HG03097 (cell line): ENCODE measurements around the gene CCBE1.
"Not testable (repeated sequence)": the region's sequence is repeated elsewhere in the genome, so short reads cannot be mapped to it uniquely, and the experiment has no call there.

ENCODE experiments used
- ATAC-seq: cut with Tn5 transposase; IDR thresholded peaks from one replicate; pipeline ENCODE4 v1.9.1; 2021; ENCODE audit not compliant: unreplicated experiment, low FRiP score

Gene CCBE1

DNA sequence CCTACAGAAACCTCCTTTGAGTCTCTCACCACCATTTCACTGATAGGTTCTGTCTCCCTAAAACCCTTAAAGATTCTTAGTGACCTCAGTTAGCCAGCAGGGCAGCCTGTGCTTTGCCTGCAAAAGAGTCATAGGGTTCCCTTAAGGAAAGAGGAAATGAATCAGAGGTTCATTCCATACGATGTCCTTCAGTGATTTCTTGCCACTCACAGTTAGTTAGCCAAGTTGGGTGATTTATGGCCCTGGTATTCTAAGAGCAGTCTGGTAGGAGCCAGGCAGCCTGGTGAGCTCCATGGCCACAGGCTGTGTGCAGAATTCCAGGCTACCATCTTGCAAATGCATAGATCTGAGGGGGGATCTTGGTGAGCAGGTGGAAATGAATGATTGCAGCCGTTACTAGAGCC is 18.7 kb upstream of the CCBE1 start:
- no peak for ATAC-seq

DNA sequence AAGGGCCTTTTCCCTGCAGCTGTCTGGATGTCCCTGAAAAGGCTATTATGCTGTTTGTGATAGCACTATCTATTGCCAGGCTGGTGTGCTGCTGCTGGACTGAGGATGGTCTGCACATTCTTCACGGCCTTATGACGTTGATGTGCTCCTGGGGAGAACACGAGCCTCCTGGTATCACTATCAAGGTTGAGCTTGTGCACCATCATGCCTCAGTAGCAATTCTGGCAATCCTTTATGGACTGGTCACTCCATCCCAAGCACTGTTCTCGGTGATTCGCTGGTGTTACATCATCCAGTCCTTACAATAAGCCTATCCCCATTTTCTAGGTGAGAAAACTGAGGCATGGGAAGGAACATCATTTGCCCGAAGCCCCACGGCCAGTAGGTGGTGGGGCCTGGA is 18.2 kb upstream of the CCBE1 start:
- ATAC-seq: no peak

DNA sequence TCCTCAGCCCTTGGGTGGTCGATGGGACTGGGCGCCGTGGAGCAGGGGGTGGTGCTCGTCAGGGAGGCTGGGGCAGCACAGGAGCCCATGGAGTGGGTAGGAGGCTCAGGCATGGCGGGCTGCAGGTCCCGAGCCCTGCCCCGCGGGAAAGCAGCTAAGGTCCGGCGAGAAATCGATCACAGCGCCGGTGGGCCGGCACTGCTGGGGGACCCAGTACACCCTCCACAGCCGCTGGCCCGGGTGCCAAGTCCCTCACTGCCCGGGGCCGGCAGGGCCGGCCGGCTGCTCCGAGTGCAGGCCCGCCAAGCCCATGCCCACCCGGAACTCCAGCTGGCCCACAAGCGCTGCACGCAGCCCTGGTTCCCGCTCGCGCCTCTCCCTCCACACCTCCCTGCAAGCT is 16.9 kb upstream of the CCBE1 start:
- ATAC-seq: not testable (repeated sequence)

DNA sequence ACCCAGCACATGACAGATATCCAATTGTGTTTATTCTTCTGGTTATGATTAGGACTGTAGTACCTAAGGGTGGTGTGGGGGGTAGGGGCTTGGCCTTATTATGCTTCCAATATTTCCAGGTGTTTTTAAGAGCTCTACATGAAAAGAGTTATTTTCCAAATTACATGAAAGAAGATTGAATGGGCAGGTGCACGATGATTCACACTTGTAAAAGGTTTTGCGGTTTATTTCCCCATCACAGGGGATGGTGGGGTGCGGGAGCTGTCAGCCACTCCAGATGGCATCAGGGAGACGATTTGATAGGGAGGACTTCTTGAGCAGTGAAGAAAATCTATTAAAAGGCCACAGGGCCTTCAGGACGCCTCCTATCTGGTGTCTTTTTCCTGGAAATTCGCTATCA is 15.1 kb upstream of the CCBE1 start:
- ATAC-seq: no peak

DNA sequence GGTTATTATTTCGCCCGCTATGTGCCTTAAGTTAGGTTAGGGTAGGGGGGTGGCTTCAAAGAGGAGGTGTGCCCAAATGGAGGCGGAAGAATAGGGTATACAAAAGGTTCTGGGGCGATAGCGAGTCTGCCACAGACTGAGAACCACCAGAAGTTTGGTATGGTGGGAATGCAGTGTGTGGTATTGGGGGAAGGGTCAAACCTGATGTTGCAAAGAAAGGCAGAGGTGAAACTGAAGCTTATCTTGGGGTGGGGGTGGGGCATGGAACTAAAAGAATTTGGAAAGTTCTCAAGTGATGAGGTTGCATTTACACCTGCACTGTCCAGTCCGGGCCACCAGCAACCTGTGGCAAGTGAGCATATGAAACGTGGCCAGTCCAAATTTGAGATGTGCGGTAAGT is 11.8 kb upstream of the CCBE1 start:
- ATAC-seq: no peak

DNA sequence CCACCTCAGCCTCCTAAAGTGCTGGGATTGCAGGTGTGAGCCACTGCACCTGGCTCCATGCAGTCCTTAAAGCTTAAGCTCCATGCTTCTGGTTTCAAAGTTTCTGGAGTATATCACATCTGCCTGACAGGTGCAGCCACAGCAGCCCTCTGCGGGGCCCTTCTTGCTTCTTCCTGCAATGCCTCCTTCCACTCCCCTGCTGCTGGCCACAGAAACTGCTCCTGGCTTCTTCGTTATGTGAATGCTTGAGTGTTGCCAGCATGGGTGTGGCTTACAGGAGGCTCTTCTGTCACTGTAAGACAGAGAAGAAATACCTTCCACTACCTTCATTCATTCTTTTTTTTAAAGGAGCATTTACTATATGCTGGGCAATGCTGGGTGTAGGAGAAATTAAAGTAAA is 10.1 kb upstream of the CCBE1 start:
- no peak for ATAC-seq

DNA sequence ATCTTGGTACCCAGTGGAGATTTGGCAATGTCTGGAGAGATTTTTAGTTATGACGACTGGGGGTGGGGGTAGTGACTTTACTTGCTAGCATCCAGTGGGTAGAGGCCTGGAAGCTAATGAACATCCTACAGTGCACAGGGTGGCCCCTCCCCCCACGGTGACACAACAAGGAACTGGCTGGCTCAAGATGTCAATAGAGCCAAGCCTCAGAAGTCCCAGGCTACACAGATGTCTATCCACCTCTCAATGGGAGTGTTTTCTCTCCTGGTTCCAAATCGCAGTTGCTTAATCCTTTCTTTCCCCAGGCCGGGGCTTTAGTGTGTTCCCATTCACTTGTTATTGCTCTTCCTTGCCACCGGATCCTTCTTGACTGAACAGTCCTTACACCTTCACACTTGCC is 9.3 kb upstream of the CCBE1 start:
- ATAC-seq: no peak

DNA sequence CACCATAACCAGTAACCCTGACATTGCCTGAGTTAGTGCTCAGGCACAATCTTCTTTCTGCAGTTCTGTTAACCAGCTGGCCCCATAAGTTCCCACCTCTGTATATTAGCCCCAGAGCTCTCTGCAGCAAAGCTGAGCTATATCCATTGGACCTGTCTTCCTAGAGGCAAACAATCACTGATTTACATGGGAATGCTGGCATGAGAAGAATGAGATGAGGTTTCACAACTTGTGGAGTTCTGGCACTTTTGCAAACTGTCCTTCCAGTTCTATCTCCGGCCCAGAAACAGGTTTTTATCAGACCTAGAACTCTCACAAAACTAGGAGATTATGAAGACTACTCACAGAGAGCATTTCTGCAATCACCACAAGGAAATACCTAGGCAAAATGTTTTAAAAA is 7.9 kb upstream of the CCBE1 start:
- no peak for ATAC-seq

DNA sequence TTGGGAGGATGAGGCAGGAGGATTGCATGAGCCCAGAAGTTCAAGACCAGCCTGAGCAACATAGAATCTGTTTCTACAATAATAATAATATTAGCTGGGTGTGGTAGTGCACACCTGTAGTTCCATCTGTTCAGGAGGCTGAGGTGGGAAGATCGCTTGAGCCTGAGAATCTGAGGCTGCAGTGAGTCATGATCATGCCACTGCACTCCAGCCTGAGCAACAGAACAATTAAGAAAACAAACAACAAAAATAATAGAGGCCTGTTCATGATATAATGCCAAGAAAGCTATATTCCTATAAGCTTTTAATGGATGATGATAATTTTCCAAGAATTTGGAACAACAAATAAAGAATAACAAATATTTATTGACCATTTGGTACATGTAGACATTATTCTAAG is 6.9 kb upstream of the CCBE1 start:
- no peak for ATAC-seq

DNA sequence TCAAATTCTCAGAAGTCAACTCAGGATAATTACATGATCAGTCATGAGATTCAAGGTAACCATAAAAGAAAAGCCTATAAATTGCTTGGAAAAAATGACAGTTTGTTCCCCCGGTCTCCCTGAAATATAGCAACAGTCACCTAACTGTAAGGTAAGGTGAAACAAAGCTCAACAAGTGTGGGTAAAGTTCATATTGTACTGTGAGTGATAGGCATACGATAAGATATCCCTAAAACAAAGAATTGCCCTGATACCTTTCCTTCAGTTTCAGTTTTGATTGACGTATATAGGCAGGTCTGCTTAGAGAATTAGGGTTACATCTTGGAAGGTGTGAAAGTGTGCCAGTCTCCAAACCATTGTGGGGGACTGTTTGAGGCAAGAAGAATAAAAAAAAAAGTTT is 4.0 kb upstream of the CCBE1 start:
- ATAC-seq: no peak

DNA sequence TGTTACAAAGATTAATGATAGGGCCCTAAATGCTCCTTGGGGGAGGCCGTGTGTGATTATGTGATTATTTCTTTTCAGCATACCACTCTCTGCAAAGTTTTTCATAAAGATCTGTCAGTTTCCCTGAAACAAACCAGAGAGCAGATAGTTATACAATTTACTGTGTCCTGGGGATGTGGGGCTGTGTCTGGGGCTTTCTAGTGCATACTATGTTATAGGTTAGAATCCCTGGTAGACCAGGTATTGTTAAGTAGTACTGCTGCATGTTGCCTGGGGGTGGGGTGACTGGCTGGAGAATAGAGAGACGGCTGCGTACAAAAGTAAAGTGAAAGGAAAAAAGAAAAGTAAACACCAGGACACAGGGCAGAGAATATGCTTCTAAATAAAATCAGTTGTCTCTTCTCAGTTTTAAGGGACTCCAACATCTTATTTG is 3.3 kb upstream of the CCBE1 start:
- no peak for ATAC-seq

DNA sequence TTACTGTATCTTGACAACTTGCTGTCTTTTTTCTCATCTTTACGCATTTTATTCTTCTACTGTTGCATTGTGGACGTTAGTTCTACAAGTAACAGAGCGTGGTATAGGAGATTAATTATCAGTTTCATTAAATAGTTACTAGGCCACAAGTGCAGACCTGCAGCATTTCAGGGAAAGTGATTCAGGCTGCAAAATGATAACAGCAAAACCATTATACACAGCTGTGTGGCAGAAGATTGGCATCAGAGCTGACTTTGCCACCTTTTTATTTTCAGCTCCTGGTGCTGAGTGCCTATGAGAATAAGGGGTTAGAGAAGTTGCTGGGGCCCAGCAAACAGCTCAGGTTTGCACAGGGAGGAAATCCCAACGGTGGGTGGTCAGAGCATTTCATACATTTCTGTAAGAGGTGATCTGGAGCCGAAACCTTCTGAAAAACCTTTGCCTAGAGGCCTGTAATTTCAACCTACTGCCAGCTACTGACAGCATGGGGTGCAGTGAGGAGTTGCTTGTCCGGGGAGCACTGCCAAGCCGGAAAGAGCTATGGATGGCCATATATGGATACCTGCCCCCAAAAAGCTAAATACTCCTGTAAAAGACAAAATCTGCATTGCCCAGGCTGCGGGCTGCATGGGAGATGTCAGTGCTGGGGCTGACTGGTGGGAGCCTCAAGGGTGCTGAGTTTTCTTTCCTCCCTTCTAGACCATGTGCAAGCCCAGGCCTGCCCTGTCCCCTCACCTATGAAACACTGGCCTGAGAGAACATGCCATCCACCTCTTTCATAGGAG is 2.7 kb upstream of the CCBE1 start:
- no peak for ATAC-seq

DNA sequence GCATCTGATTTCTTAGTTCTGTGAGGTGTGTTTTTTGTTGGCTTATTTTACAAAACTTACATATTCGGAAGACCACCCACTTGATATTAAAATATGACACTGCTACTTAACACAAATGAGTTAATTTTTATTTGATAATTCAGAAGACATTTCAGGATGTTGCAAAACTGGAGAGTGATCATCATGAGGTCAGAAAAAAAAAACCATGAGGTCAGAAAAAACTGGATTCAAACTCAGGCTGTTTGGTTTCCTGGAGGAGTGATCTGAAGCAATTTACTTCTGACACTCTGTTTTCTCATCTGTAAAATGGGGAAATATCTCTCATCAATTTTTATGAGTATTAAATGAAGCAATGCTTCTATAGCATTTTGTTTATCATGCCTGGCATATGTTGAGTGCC is 1.8 kb upstream of the CCBE1 start:
- ATAC-seq: no peak

DNA sequence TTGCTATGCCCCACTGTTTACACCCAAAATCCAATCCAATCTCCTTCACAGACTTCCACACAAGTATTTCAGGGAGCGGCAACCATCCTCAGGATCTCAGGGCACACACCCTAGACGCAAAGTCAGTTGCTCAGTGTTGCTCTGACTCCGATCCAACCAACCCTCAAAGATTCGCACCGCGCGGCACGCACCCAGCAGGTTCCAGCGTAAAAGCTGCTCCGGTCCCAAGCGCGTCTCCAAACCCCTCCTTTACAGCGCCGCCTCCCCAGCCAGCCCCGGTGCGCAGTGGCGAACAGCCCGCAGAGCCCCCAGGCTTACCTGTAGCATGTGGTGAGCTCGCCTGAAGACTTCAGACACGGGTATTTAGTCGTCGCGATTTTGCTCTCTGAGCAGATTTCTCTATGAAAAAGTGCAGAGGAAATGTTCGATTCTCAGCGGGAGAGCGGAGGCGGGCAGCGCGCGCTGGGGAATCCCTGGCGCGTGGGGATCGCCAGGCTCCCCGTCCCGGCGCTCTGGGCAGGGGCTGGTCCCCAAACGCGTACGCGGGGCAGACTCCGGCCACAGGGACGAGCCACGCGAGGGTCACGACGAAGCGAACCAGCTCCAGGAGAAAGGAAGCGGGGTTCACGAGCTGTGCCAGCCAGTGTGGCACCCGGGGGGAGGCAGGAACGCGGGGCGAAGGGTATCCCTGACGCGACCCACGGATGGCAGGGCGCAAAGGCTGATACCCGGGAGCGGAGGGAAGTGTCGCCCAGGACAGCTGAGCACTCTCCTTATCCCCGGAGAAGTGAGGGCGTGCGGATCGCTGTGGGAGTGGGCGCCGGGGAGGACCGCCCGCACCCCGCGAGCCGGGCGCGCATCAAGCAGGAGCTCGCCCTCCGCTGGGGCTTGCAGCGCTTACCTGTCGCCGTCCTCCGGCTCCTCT is 650 bp downstream of the CCBE1 start:
- ATAC-seq: peak; percentile 28

DNA sequence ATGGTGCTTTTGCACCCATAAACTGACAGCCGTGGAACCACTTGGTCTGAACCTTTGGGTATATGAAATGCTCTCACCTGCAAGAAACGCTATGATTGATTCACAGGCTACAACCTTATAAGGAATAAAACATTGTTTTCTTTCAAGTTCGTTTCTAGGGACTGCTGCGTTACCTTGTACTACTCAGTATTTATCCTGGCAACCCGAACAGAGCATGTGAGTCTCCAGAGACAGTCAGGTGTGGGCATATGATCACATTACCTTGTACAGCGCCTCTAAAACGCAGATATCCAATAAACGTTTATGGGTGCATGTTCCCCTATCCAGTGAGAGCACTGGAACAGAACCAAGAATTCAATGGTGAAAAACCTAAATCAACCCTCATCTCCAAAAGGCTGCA is 1.7 kb downstream of the CCBE1 start:
- no peak for ATAC-seq

DNA sequence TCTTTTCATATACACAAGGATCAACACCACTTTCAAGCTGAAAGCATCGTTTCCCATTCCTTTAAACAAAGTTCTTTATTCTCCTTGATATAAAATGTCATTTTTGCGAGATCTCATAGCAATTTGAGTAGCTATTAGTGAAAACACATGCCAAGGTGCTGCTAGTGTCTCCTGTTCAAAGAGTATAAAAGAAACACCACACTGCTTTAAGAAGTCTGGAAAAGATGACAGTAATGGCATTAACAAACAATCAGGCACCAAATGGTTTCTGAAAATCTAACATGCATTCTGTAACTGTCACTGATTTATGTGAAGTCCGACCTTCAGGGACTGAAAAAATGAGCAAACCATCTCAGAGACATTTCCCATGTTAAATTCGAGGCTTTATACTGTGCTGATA is 2.4 kb downstream of the CCBE1 start:
- no peak for ATAC-seq

DNA sequence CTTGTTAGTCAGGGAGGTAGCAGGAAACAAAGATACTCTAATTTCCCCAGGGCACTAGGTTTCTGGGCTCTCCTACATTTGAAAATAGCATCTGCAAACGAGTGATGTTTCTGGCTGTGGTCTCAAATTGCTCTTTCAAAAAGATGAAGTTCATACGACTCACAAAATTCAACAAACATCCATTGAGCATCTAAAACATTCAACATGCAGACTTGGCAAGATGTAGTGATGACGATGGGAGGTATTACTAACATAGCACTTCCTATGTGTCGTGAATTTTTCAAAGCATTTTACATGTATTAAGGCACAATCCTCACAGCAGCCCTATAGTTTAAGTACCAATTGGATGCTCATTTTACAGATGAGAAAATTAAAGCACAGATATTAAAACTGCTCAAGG is 5.2 kb downstream of the CCBE1 start:
- ATAC-seq: no peak

DNA sequence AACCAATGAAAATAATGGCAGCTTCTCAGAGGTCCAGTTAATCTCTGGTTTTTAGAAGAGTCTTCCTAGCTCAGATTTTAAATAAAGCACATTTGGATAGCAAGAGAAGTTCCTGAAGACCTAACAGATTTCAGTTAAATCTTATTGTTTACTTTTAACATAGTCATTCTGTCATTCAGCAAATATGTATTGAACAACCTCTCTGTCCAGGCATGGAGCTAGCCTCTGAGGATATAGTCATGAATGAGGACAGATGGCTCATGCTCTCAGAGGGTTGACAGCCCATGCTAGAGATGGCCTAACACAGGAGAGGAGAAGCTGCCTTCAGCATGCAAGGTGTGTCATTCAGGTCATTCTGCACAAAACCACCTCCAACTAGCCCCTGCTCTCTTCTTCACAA is 6.2 kb downstream of the CCBE1 start:
- no peak for ATAC-seq

DNA sequence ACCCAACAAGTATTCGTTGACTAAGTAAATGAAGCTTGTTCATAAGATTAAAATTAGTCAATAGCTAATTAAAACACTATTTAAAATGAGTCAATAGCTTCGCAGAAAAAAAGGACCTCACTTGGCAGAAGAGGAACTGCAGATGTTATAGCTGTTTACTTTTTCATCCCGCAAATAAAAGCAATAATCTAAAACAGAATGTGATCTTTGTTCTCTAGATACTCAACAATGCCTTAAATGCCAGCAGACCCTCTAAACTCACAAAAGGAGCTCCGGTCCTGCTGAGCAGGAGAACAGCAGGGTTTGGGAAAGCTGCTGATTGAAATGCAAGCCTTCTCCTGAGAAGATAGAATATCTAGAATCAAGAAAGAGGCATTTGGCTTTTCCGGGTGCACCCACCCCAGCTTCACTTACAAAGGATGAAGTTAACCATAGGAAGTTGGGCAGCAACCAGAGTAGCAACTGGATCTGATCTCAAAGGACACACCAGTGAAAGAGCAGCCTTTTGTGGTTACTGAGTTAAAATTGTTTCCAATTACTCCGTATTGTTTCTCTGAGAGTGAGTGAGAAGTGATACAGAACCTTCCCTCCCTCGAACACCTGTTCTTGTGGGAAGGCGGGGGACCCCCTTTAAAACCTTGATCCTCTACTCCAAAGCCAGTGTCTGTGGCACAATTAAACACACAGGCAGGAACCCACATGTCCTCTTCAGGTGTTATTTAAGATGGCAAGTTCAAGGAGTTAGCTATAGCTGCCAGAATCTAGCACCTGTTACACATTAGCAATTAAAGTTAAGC is 6.8 kb downstream of the CCBE1 start:
- no peak for ATAC-seq

DNA sequence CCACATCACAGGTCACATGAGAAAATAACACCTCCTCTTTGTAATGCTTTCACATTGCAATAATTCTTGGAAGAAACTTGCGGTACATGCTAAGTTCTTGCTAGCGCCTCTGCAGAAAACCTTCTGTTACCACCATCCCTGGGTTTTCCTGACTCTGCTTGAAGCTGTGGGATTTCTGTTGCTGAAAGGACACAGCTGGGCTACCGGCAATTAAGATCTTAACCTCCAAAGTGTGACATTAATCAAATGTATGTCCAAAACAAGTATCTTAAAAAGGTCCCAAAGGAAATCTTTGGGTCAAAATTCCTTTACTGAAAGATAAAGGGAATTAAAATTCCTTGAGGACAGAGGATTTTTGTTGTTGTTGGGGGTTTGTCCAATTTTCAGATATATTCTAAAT is 7.5 kb downstream of the CCBE1 start:
- no peak for ATAC-seq

DNA sequence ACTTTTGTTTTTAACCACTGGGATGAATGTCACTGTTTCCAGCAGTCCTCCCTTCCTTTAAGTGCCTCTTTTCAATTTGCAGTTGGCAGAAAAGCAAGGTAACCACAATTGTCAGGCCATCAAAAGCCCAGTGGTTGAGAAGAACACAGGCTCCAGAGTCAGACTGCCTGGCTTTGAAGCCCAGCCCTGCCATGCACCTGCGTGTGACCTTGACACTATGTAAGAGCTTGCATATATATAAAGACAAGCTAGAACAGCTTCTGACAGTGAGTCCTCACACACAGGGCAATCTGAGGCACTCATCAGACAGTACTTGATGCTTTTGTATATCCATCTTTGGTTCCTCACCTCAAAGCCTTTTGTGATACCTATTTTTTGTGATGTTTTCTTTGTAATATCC is 11.0 kb downstream of the CCBE1 start:
- no peak for ATAC-seq
